Left lung (tissue), 10 donors: Measurements from ENCODE around the gene MUC20. TPM values are rescaled to one million over a fixed set of nuclear protein-coding genes. Genes with fewer than 3 reads are reported as not detected.

ENCODE experiments used
- ATAC-seq: fragments of 200-7000 bp; cut with Tn5 transposase; one replicate; pipeline ENCODE4 v1.9.1; 2020; ENCODE audit warnings: moderate library complexity
- DNase-seq, 4 donors: peaks; one replicate each; pipeline ENCODE4 v3.0.0-alpha.2; 2013 to 2020
- H3K27ac ChIP-seq, 2 donors: fragments of 200-600 bp; sonication (generic) in 1 of 2; one replicate each; pipeline versions ENCODE4 v1.5.0 to v1.8.0; 2020 to 2021
- H3K27me3 ChIP-seq, 2 donors: fragments of 200-600 bp; sonication (generic) in 1 of 2; one replicate each; pipeline versions ENCODE4 v1.5.0 to v1.8.0; 2020 to 2021
- H3K36me3 ChIP-seq, 2 donors: fragments of 200-600 bp; sonication (generic) in 1 of 2; one replicate each; pipeline versions ENCODE4 v1.5.0 to v1.8.0; 2020 to 2021
- H3K4me1 ChIP-seq, 2 donors: fragments of 200-600 bp; one replicate each; pipeline ENCODE4 v1.8.0; 2021
- H3K4me3 ChIP-seq, 2 donors: fragments of 200-600 bp; sonication (generic) in 1 of 2; one replicate each; pipeline versions ENCODE4 v1.5.0 to v1.8.0; 2020 to 2021; ENCODE audit warnings: mild to moderate bottlenecking in 1 of 2
- H3K9me3 ChIP-seq, 2 donors: fragments of 200-600 bp; sonication (generic) in 1 of 2; one replicate each; pipeline versions ENCODE4 v1.5.0 to v1.8.0; 2020 to 2021
- CTCF ChIP-seq, 2 donors: fragments of 200-600 bp; sonication (generic) in 1 of 2; IDR thresholded peaks; one replicate each; pipeline versions ENCODE4 v1.5.0 to v1.8.0; 2021; ENCODE audit warnings: antibody characterized with exemption in 2 of 2
- intact Hi-C, 2 donors: fragments of 100-400 bp; cut with DNase I; formaldehyde crosslinking; loops; one replicate each; pipeline versions ENCODE4 v1.11.2 to v1.14.2; 2022
- polyA plus RNA-seq, 6 donors: library from polyadenylated mRNA; unstranded; fragments of 120-200 nt; gene quantifications; one replicate each; pipeline ENCODE4 v1.2.1, GENCODE V29; 2013; ENCODE audit not compliant: insufficient read length in 6 of 6
- total RNA-seq, 2 donors: library from RNA; stranded (reverse); fragmentation: NEBNext Ultra II Directional; extraction: Animal tissue kit (Norgen Biotek cat#: 25700); gene quantifications; one replicate each; pipeline ENCODE4 v1.2.1, GENCODE V29; 2021
- donor health status: DM: no; HTN: yes; CAD: no.
- donor health status: DM: no; HTN: no; CAD: no.

MUC20 gene
- total and polyA plus RNA-seq, 8 donors: 7.7 to 22.2 (median 14.0) TPM

- intact Hi-C loops: no loop called here
- TF ChIP-seq CTCF (IDR thresholded peaks at IDR 0.05): no peak
- Histone ChIP-seq H3K4me1 (peaks cover 0 to 7% of the 10 kb centered on the region in 2 donors), H3K27ac (no peak overlapping the region), H3K4me3 (no peak overlapping the region), H3K36me3 (peaks cover 0 to 48% of the 10 kb centered on the region in 2 donors), H3K9me3 (no peaks in the 10 kb centered on the region), H3K27me3 (no peaks in the 10 kb centered on the region)
- ATAC-seq: no peak
- no peak for DNase-seq
These were observed 22.5 kb upstream of the MUC20 start for GRCh38 chr3:195698325-195698646.

DNA sequence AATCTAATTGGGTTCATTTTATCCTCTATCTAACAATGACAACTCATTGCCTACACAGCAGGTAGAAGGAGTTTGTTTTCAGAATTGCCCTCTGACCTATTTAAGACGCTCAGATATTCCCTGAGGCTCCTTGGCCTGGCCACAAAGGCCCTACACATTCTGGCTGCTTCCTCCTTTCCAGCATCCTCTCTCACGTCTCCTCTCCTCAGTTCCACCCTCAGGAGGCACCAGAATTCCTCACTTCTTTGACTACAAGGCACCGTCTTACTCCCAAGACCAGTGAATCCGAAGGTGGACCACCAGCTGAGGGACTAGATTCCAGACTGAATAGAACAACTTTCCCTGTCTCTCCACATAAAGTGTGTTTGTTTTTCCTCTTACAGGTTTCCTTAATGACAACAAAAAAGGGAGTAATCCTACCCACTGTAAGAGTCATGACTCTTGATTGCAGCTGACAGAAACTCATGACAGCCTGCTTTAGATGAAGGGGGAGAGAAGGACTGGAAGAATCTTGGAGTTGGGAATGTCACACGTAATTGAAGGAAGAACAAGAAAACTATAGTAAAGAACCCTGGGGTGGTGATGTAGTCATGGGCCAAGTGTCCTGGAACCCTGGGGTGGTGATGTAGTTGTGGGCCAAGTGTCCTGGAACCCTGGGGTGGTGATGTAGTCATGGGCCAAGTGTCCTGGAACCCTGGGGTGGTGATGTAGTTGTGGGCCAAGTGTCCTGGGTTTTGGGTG, 22.0 kb upstream of the MUC20 start:
- no peak for TF ChIP-seq CTCF (IDR thresholded peaks at IDR 0.05)
- H3K36me3 ChIP-seq: peaks cover 0 to 43% of the 10 kb centered on the region in 2 donors
- no peak for DNase-seq
- H3K27me3 ChIP-seq: no peaks in the 10 kb centered on the region
- H3K4me3 ChIP-seq: no peak overlapping the region
- intact Hi-C loops: no loop called here
- peaks cover 0 to 7% of the 10 kb centered on the region in 2 donors for H3K4me1 ChIP-seq
- H3K27ac ChIP-seq: no peak overlapping the region
- no peaks in the 10 kb centered on the region for H3K9me3 ChIP-seq
- ATAC-seq: peak; percentile 37

- no peak for TF ChIP-seq CTCF (IDR thresholded peaks at IDR 0.05)
These were observed 21.4 kb upstream of the MUC20 start for GRCh38 chr3:195699388-195699771.

DNA sequence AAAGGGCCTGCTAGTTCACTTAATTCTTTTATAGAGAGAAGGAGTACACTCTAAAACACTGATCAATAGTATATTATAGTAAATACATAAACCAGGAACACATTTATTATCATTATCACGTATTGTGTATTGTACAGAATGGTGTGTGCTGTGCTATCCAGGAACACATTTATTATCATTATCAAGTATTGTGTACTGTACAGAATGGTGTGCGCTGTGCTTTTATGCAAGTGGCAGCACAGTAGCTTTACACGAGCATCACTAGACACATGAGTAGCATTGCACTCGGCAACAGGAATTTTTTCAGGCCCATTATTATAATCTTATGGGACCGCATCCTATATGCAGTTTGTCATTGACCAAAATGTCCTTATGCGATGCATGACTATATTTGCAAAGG, 20.9 kb upstream of the MUC20 start:
- intact Hi-C loops: no loop called here
- H3K27ac ChIP-seq: no peak overlapping the region
- DNase-seq: no peak
- peaks cover 0 to 7% of the 10 kb centered on the region in 2 donors for H3K4me1 ChIP-seq
- no peaks in the 10 kb centered on the region for H3K9me3 ChIP-seq
- H3K27me3 ChIP-seq: no peaks in the 10 kb centered on the region
- peaks cover 0 to 32% of the 10 kb centered on the region in 2 donors for H3K36me3 ChIP-seq
- no peak overlapping the region for H3K4me3 ChIP-seq
- no peak for TF ChIP-seq CTCF (IDR thresholded peaks at IDR 0.05)
- no peak for ATAC-seq

More at GRCh38 chr3:195699388-195699771, 21.4 kb upstream of the MUC20 start:
- Histone ChIP-seq H3K36me3 (peaks cover 0 to 37% of the 10 kb centered on the region in 2 donors), H3K9me3 (no peaks in the 10 kb centered on the region), H3K27me3 (no peaks in the 10 kb centered on the region), H3K27ac (no peak overlapping the region), H3K4me3 (no peak overlapping the region), H3K4me1 (peaks cover 0 to 7% of the 10 kb centered on the region in 2 donors)
- ATAC-seq (no peak), DNase-seq (no peak)
- intact Hi-C loops: no loop called here

GRCh38 chr3:195700319-195700718, 20.5 kb upstream of the MUC20 start:
- Histone ChIP-seq H3K4me3 (no peak overlapping the region), H3K27ac (no peak overlapping the region), H3K9me3 (no peaks in the 10 kb centered on the region), H3K27me3 (no peaks in the 10 kb centered on the region), H3K4me1 (peaks cover 0 to 7% of the 10 kb centered on the region in 2 donors), H3K36me3 (peaks cover 0 to 28% of the 10 kb centered on the region in 2 donors)
- TF ChIP-seq CTCF (IDR thresholded peaks at IDR 0.05): no peak
- DNase-seq (no peak), ATAC-seq (no peak)
- intact Hi-C loops: no loop called here
